Activated CD4-positive, alpha-beta T cell treated with anti-CD3 and anti-CD28 coated beads for 24 hours (primary cell): ENCODE data around the gene RPL18.
"Not testable (repeated sequence)": the region's sequence is repeated elsewhere in the genome, so short reads cannot be mapped to it uniquely, and the experiment has no call there.

Experiments
- DNase-seq, 2 donors: peaks; one replicate each; pipeline ENCODE4 v3.0.0-alpha.2; 2020; ENCODE audit warnings: low read depth in 2 of 2

The RPL18 gene

GRCh38 chr19:48588670-48589401, 30.1 kb downstream of the RPL18 start:
- peak; percentile 73 to 84 for DNase-seq

- no peak for DNase-seq
These were observed 31.6 kb downstream of the RPL18 start for GRCh38 chr19:48587387-48587786.

DNA sequence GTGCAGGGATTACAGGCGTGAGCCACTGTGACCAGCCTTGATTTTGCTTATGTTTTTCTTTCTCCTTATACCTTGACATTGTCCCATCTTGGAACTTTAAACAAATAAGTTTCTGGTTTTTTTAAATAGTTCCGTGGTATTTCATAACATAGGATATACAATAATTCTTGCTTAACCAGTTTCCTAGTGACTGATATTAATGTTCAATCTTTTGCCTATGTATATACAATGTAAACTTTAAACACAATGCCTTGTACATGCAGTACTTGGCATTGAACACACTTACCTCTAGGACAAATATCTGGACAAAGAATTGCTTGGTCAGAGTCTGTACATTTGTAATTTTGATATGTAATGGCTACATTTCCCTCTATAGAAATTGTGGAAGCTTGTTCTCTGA, 36.8 kb downstream of the RPL18 start:
- no peak for DNase-seq

DNA sequence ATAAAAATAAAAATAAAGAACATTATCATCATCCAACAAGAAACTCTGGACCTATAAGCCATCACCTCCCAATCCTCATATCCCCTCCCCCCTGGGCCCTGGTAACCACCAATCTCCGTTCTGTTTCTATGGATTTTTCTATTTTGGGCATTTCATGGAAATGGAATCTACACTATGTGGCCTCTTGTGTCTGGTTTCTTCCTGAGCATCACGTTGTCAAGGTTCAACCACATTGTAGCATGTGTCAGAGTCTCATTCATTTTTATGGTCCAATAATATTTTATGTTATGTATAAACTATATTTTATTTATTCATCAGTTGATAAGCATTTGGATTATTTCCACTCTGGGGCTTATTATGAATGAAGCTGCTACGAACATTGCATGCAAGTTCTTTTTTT, 40.1 kb downstream of the RPL18 start:
- DNase-seq: no peak

DNA sequence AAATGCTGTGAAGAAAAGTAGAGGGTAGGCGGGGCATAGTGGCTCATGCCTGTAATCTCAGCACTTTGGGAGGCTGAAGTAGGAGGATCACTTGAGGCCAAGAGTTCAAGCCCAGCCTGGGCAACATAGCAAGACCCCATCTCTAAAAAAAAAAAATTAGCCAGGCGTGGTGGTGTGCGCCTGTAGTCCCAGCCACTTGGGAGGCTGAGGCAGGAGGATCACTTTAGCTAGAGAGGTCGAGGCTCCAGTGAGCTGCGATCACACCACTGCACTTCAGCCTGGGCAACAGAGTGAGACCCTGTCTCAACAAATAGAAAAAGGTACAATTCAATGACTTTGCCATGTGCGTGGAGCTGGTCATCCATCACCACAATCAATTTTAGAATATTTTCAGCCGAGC, 41.1 kb downstream of the RPL18 start:
- DNase-seq: not testable (repeated sequence)

DNA sequence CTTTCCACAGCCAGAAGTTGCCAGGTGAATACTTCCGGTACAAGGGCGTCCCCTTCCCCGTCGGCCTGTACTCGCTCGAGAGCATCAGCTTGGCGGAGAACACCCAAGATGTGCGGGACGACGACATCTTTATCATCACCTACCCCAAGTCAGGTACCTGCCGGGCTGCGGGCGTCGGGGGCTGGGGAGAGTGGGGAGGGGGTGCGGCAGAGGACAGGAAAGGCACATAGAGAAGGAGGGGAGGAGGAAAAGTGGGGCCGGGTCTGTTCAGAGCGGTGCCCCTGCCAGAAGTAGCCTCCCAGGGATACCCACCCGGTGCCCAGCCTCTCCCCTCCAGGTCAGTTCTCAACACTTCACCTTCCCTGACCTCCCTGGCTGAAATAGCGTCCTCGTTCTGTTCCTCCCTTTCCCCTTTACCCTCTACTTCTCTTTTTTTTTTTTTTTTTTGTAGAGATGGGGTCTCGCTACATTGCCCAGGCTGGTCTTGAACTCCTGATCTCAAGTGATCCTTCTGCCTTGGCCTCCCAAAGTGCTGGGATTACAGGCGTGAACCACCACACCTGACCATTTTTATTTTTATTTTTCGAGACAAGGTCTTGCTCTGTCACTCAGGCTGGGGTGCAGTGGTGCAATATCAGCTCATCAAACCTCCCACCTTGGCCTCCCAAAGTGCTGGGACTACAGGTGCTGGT, 42.9 kb downstream of the RPL18 start:
- DNase-seq: no peak

GRCh38 chr19:48573163-48573505, 45.8 kb downstream of the RPL18 start:
- no peak for DNase-seq

GRCh38 chr19:48571378-48572162, 47.4 kb downstream of the RPL18 start:
- DNase-seq: no peak

DNA sequence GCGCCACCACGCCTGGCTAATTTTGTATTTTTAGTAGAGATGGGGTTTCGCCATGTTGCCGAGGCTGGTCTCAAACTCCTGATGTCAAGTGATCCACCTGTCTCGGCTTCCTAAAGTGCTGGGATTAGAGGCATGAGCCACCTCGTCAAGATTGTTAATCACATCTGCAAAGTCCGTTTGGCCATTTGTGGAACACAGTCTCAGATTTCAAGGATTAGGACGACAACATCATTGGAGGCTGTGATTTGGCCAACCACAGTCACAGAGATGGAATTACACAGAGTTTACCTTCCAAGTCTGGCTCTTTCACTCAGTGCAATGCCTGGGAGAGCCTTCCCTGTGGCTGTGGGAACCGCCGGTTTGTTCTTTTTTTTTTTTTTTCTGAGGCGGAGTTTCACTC, 49.2 kb downstream of the RPL18 start:
- DNase-seq: no peak

DNA sequence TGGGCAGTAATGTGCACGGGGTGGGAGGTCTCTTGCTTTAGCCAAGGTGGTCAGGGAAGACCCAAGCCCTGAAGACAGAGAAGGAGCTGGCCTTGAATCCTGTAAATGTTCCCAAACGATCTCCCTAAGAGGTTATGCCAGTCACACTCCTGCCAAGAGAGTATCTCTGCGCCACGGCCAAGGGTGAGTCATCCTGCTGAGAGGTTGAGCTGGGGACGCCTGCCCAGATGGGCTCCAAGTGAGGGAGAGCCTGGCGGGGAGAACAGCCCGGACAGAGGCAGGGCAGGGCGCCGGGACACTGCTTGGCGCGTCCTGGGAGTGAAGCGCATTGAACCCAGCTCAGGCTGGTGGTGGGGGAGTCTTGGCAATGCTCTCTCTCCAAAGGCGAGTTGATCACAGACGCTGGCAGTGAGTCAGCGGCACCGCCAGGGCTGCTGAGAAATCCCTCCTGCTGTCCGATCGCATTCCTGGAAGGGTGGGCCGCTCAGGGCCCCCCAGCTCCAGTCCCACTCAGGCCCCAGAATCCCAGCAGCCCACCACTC, 50.6 kb downstream of the RPL18 start:
- no peak for DNase-seq
